Ovary (tissue), 3 donors: ENCODE measurements around the gene TMIGD2.

Source experiments
- CTCF ChIP-seq, 3 donors: fragments of 450-650 bp in 2 of 3; fragments of 200-600 bp in 1 of 3; IDR thresholded peaks; one replicate each; pipeline versions ENCODE4 v1.5.1 to v1.8.0; 2016 to 2022; ENCODE audit warnings: antibody characterized with exemption in 3 of 3, mild to moderate bottlenecking in 1 of 3
- POLR2A ChIP-seq: fragments of 450-650 bp; IDR thresholded peaks from one replicate; pipeline ENCODE4 v1.6.1; 2017; ENCODE audit warnings: antibody characterized with exemption, mild to moderate bottlenecking, moderate library complexity
- donor health status: DM: no; HTN: no; CAD: no.

GRCh38 chr19:4305659-4306058 is 3.5 kb upstream of the TMIGD2 start:
- TF ChIP-seq POLR2A: no peak
- no peak for TF ChIP-seq CTCF (IDR thresholded peaks at IDR 0.05)
